PC-3 (cell line): ENCODE results near the gene GLIPR1. TPM values are rescaled to one million over a fixed set of nuclear protein-coding genes. Genes with fewer than 3 reads are reported as not detected.

Experiments
- ATAC-seq: fragments of 200-7000 bp; cut with Tn5 transposase; 2 replicates; pipeline ENCODE4 v1.9.1; 2020; ENCODE audit warnings: mild to moderate bottlenecking, moderate library complexity
- BruUV-seq: library from RNA; stranded (reverse); fragments of 400-500 nt; replicated peaks from 2 replicates; lab custom pipeline; 2021; lab: Mats Ljungman, UMichigan
- CTCF ChIA-PET: fragments of 300-600 bp; sonication (Branson Sonifier 250); formaldehyde crosslinking; loops from one replicate; lab custom pipeline; 2022; ENCODE audit warnings: antibody characterized with exemption; lab: Charles Lee
- POLR2A ChIA-PET: fragments of 300-600 bp; sonication (Branson Sonifier 250); formaldehyde crosslinking; loops from one replicate; lab custom pipeline; 2022; ENCODE audit warnings: antibody characterized with exemption; ENCODE audit not compliant: unreplicated experiment; lab: Charles Lee
- DNase-seq: peaks from one replicate; pipeline ENCODE4 v3.0.0-alpha.2; 2015
- H2AFZ ChIP-seq: fragments of 300-600 bp; sonication (generic); 2 replicates; pipeline ENCODE4 v1.6.0; 2016; ENCODE audit warnings: antibody characterized with exemption, low read length
- H3F3A ChIP-seq: fragments of 300-600 bp; sonication (generic); one replicate; pipeline ENCODE4 v1.6.0; 2017; ENCODE audit warnings: antibody characterized with exemption, low read length, control low read depth, mild to moderate bottlenecking; ENCODE audit not compliant: unreplicated experiment
- H3K27ac ChIP-seq: fragments of 300-600 bp; sonication (generic); 2 replicates; pipeline ENCODE4 v1.5.1; 2016; ENCODE audit warnings: mild to moderate bottlenecking, low read length
- H3K27me3 ChIP-seq: fragments of 300-600 bp; sonication (generic); 2 replicates; pipeline ENCODE4 v1.6.1; 2016; ENCODE audit warnings: low read length, mixed read lengths
- H3K36me3 ChIP-seq: fragments of 300-600 bp; sonication (generic); 2 replicates; pipeline ENCODE4 v1.6.1; 2016; ENCODE audit warnings: low read depth, mixed run types, low read length, mixed read lengths
- H3K4me1 ChIP-seq: fragments of 300-600 bp; sonication (generic); 2 replicates; pipeline ENCODE4 v1.5.1; 2016; ENCODE audit warnings: low read length; ENCODE audit not compliant: insufficient read depth
- H3K4me2 ChIP-seq: fragments of 300-600 bp; sonication (generic); 2 replicates; pipeline ENCODE4 v1.6.0; 2016; ENCODE audit warnings: low read length
- H3K4me3 ChIP-seq: fragments of 300-600 bp; sonication (generic); 2 replicates; pipeline ENCODE4 v1.5.1; 2016; ENCODE audit warnings: mild to moderate bottlenecking, low read length, mixed read lengths
- H3K79me2 ChIP-seq: fragments of 300-600 bp; sonication (generic); 2 replicates; pipeline ENCODE4 v1.6.1; 2017; ENCODE audit warnings: low read length, mixed read lengths
- H3K9ac ChIP-seq: fragments of 300-600 bp; sonication (generic); 2 replicates; pipeline ENCODE4 v1.6.0; 2016; ENCODE audit warnings: mild to moderate bottlenecking, low read length
- H3K9me2 ChIP-seq: fragments of 300-600 bp; sonication (generic); replicated peaks from 2 replicates; pipeline ENCODE4 v1.6.1; 2016; ENCODE audit warnings: mixed run types, low read length, mixed read lengths
- H3K9me3 ChIP-seq: fragments of 300-600 bp; sonication (generic); 2 replicates; pipeline ENCODE4 v1.6.1; 2016; ENCODE audit warnings: low read length, mixed read lengths
- H4K20me1 ChIP-seq: fragments of 300-600 bp; sonication (generic); 2 replicates; pipeline ENCODE4 v1.6.1; 2016; ENCODE audit warnings: low read length, mixed read lengths
- EZH2 ChIP-seq: fragments of 300-600 bp; sonication (generic); IDR thresholded peaks from one replicate; pipeline ENCODE4 v1.6.1; 2017; ENCODE audit warnings: antibody characterized with exemption, mild to moderate bottlenecking, low read length; ENCODE audit not compliant: unreplicated experiment
- EZH2phosphoT487 ChIP-seq: fragments of 300-600 bp; sonication (generic); IDR thresholded peaks from 2 replicates; pipeline ENCODE4 v1.6.1; 2018; ENCODE audit warnings: mild to moderate bottlenecking, antibody characterized with exemption, low read length, borderline replicate concordance
- intact Hi-C: fragments of 100-400 bp; cut with micrococcal nuclease; formaldehyde crosslinking; loops from 2 replicates; pipeline ENCODE4 v1.9.0; 2023
- total RNA-seq: library from RNA; depleted of rRNA; stranded (reverse); fragments of >200 nt; gene quantifications from 2 replicates; pipeline ENCODE4 v1.2.3, GENCODE V29; 2014
- TF ChIP-seq, protein P1 (sequence below): fragments of 300-600 bp; sonication (generic); conservative IDR thresholded peaks from 2 replicates; pipeline ENCODE4 v1.5.1; 2017; ENCODE audit warnings: antibody characterized with exemption, low read depth, mild to moderate bottlenecking, low read length

The GLIPR1 gene
- total RNA-seq, 1 experiment from 2014 or later = 22.2 TPM

DNA sequence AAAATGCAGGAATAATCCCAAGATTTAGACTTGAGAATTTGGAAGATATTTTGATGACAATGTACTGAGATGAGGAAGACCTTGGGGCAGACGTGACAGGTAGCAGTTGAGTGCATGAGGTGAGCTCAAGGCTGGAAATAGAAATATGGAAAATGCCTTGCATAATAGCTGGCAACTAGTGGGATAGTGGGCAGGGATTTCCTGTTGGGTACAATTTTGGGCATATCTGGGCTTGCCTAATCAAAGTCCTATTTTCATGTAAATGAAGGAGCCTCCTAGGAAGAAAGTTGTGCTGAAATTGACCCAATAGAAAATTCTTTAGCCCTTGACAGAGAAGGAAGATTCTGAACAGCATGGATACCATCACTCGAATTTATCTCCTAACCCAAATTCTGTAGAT, 6.4 kb upstream of the GLIPR1 start:
- ChIA-PET POLR2A (no interaction called here), CTCF (no interaction called here)
- Histone ChIP-seq H3K4me3 (no peak overlapping the region), H2AFZ (no peak overlapping the region), H3K9me2 (no peaks in the 10 kb centered on the region), H3K27me3 (no peaks in the 10 kb centered on the region), H3K9ac (no peak overlapping the region), H3K79me2 (no peaks in the 10 kb centered on the region), H3F3A (no peaks in the 10 kb centered on the region), H3K27ac (no peak overlapping the region), H3K4me1 (no peaks in the 10 kb centered on the region), H4K20me1 (no peaks in the 10 kb centered on the region), H3K9me3 (no peaks in the 10 kb centered on the region), H3K36me3 (no peaks in the 10 kb centered on the region), H3K4me2 (no peak overlapping the region)
- ATAC-seq (no peak), DNase-seq (no peak)
- intact Hi-C loops = no loop called here
- no TSS peak for BruUV-seq
- no peak for TF ChIP-seq EZH2phosphoT487
- TF ChIP-seq EZH2 = no peak
- TF ChIP-seq, protein P1, sequence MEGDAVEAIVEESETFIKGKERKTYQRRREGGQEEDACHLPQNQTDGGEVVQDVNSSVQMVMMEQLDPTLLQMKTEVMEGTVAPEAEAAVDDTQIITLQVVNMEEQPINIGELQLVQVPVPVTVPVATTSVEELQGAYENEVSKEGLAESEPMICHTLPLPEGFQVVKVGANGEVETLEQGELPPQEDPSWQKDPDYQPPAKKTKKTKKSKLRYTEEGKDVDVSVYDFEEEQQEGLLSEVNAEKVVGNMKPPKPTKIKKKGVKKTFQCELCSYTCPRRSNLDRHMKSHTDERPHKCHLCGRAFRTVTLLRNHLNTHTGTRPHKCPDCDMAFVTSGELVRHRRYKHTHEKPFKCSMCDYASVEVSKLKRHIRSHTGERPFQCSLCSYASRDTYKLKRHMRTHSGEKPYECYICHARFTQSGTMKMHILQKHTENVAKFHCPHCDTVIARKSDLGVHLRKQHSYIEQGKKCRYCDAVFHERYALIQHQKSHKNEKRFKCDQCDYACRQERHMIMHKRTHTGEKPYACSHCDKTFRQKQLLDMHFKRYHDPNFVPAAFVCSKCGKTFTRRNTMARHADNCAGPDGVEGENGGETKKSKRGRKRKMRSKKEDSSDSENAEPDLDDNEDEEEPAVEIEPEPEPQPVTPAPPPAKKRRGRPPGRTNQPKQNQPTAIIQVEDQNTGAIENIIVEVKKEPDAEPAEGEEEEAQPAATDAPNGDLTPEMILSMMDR = no peak

DNA sequence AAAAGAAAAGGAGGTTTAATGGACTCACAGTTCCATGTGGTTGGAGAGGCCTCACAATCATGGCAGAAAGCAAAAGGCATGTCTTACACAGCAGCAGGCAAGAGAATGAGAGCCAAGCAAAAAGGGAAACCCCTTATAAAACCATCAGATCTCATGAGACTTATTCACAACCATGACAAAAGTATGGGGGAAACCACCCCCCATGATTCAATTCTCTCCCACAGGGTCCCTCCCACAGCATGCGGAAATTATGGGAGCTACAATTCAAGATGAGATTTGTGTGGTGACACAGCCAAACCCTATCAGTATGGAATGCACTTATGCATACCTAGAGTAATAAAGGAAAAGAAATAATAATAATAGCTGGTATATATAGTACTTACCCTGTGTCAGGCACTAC, 4.5 kb upstream of the GLIPR1 start:
- ChIA-PET CTCF (no interaction called here), POLR2A (no interaction called here)
- no peaks in the 10 kb centered on the region for H3K9me2 ChIP-seq

DNA sequence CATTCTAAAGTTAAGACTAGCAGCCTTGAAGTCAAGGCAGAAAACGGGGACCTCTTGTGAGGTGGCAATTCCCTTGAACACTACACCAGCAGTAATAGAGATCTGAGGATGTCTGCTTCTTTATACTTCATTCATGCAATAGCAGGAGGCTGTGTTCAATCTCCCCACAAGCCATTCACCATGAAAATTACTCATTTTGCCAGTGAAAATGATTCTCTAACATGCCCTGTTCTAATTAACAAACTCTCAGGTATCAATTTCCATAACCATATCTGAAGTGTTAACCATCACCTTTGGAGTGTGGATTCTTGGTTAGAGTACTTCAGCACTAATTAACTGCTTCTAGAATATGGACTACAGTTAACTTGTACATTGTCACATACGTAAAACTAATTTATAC, 3.4 kb upstream of the GLIPR1 start:
- BruUV-seq = no TSS peak
- no peaks in the 10 kb centered on the region for H3K9me2 ChIP-seq

More for the DNA sequence above, 4.5 kb upstream of the GLIPR1 start:
- H4K20me1 ChIP-seq = no peaks in the 10 kb centered on the region
- H3K27me3 ChIP-seq = no peaks in the 10 kb centered on the region
- no peak overlapping the region for H2AFZ ChIP-seq
- H3F3A ChIP-seq = no peaks in the 10 kb centered on the region
- ATAC-seq (no peak), DNase-seq (no peak)
- no peak overlapping the region for H3K9ac ChIP-seq
- no peak for TF ChIP-seq EZH2
- no peaks in the 10 kb centered on the region; the same call in 1 of the 2 replicates for H3K79me2 ChIP-seq
- no peaks in the 10 kb centered on the region for H3K36me3 ChIP-seq
- no peak overlapping the region for H3K4me3 ChIP-seq
- no peaks in the 10 kb centered on the region for H3K9me3 ChIP-seq
- H3K4me2 ChIP-seq = no peak overlapping the region
- no TSS peak for BruUV-seq
- intact Hi-C loops = no loop called here
- no peak overlapping the region for H3K27ac ChIP-seq
- peaks cover 14% of the 10 kb centered on the region for H3K4me1 ChIP-seq

More for the DNA sequence above, 3.4 kb upstream of the GLIPR1 start:
- Histone ChIP-seq H3K4me2 (no peak overlapping the region), H3K27ac (no peak overlapping the region), H3K36me3 (no peaks in the 10 kb centered on the region), H3K27me3 (no peaks in the 10 kb centered on the region), H3F3A (no peaks in the 10 kb centered on the region), H3K79me2 (peaks cover 10% of the 10 kb centered on the region), H4K20me1 (no peaks in the 10 kb centered on the region), H3K9ac (no peak overlapping the region), H2AFZ (no peak overlapping the region), H3K4me1 (peaks cover 24% of the 10 kb centered on the region), H3K4me3 (no peak overlapping the region), H3K9me3 (no peaks in the 10 kb centered on the region)
- POLR2A ChIA-PET = no interaction called here
- intact Hi-C loops = no loop called here
- DNase-seq (no peak), ATAC-seq (no peak)
- no peak for TF ChIP-seq EZH2phosphoT487
- CTCF ChIA-PET = no interaction called here
